HG02973 (cell line): ENCODE results near the gene SSR2.
"Not testable (repeated sequence)": the region's sequence is repeated elsewhere in the genome, so short reads cannot be mapped to it uniquely, and the experiment has no call there.

Experiments
- ATAC-seq: cut with Tn5 transposase; IDR thresholded peaks from one replicate; pipeline ENCODE4 v1.9.1; 2021; ENCODE audit warnings: moderate library complexity; ENCODE audit not compliant: unreplicated experiment

The SSR2 gene

DNA sequence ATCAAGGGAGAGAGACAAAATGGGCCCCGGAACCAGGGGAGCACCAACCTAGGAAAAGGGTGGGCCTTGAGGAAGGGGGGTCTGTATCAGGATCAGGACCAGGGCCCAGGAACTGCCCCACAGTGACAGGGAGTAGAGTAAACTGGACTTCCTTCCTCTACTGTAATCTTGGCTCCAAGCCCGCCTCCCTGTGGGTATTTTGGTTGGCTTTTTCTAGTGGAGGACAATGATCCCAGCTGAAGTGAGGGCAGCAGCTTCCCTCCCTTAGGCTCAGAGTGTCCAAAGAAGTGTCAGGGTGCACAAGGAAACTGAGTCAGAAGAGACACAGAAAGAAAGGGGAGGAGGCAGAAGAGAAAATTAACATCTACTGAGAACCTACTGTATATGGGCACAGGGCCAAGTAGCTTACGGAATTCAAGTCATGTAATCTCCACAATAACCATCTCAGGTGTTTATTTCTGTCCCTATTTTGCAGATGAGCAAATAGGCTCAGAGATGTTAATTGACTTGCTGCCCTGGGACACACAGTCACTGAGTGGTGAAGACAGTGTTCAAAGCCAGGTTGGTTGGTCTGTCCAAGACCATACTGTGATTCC is 28.0 kb upstream of the SSR2 start:
- no peak for ATAC-seq

DNA sequence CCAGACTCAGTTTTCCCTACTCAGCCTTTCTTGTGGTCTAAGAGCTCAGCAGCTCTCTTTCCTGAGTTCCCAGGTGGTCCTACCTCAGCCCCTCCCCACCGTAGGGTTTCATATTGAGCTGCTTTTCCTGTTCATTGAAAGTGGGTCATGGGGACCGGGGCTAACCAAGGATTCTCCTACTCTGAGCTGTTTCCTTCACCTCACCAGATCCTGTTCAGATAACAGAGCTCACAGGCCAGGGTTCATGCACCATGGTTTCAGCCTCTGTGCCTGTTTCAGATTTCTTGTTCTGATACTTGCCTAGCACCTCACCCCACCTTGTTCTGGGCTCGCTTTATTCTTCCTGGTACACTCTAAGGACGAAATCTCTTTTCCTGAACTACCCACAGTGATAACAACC is 24.3 kb upstream of the SSR2 start:
- ATAC-seq: no peak

DNA sequence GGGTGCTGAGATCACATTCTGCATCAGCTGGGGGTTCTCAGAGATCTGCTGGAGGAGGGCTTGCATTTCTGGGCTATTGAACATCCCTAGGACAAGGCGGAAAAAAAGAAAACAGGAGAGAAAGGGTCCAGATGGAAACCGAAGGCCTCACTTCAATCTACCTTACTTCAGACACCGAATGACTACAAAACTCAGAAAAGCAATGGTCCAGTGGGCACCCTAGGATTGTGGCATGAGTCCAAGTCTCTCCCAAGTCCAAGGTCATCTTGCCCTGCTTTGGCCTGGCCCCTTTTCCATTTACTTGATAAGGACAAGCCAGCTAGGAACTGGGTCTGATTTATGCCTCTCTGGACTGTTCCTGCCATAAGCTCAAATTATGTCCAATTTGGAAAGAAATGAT is 22.1 kb upstream of the SSR2 start:
- no peak for ATAC-seq

DNA sequence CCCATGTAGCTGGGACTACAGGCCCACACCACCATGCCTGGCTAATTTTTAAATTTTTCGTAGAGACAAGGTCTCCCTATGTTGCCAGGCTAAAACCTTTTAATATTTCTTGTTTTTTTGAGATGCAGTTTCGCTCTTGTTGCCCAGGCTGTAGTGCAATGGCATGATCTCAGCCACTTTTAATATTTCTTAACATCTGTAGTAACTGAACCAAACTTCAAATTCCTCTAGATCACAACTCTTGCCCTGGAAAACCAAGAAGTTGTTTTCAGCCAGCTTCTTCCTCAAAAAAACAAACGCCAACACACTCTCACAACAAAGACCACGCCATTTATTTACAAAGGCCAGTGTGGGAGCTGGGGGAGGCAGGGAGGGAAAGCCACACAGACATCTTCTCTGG is 14.2 kb upstream of the SSR2 start:
- not testable (repeated sequence) for ATAC-seq

DNA sequence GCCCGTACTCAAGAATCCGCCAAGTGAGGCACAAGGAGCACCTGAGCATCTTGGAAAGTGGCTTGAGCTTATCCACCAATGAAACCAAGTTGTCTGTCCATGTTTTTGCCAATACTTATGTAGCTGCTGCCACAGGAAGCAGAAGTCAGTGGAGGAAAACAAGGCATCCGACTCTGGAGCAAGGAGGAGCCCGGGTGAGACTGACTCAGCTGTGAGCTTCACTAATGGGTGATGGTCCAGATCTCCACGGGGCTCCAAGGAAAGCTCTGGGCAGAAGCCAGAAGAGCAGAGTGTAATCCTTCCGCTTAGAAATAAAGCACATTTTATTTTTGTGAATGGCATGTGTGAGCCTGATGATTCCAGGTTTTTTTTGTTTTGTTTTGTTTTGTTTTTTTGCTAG is 12.3 kb upstream of the SSR2 start:
- no peak for ATAC-seq

DNA sequence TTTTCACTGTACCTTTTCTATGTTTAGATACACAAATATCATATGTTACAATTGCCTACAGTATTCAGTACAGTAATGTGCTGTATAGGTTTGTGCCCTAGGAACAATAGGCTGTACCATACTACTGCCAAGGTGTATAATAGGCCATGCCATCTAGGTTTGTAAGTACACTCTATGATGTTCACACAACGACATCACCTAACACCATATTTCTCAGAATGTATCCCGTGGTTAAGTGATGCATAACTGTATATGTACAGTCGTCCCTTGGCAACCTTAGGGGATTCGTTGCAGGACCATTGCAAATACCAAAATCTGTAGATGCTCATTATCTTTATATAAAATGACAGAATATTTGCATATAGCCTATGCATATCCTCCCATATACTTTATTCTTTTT is 5.8 kb upstream of the SSR2 start:
- ATAC-seq: no peak

DNA sequence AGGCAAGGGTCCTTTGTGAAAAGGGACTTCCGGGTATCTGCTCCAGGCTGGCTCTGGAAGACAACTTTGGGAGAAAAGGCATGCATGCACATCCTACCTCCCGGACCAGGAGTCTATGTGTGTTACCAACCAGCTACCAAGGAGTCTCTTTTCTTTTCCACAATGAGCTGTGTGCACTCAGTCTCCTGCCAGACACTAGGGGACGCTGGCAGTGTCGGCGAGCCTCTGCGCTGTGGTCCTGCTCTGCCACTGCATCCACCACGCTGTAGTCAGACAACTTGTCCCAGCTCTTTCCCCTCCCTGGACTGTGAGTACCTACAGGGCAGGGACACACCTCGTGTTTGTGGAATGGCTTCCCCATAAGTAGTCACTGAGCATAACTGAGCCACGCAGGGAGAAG is 5.1 kb upstream of the SSR2 start:
- no peak for ATAC-seq

DNA sequence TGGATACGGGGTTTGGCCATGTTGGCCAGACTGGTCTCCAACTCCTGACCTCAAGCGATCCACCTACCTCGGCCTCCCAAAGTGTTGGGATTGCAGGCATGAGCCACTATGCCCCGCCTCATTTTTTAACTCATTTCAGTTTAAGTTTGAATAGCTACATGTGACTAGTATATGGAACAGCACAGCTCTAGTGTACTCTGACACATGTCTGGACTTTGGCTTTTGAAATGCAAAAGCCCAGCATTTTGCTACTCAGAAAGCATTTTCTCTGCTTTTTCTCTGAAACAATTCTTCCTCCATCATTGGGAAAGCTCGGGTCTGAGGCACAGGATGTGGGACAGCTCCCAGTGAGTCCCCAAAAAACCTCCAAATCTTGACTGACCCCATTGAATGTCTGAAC is 4.0 kb upstream of the SSR2 start:
- no peak for ATAC-seq

DNA sequence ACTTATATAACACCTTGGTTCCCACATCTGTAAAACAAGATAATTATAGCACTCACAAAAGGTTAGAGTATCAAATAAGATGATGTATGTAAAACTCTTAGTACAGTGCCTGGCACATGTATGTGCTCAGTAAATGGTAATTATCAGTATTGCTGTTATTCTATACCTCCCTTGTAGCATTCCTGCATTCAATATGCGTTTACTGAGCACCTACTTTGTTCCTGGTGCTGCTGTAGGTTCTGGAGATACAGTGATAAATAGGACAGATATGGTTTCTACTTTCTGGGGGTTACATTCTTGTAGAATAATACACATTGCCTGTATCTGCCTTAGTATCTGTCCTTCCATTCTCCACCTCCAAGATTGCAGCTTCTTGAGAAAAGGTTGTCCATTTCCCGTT is 1.2 kb upstream of the SSR2 start:
- no peak for ATAC-seq

DNA sequence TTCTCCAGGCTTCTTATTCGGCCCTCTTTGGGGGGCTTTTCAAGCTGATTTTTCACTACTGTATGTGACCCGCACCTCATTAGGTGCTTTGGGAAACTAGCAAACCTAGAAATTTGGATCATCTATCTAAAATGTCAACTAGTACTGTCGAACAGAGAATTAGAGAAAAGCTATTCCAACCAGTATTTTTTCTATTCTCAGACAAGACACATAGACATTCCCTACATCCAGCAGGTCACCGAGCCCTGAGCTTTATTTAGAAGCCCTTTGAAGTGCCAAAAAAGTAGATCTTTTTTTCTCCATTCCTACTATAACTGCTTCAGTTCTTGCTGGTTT is 310 bp upstream of the SSR2 start:
- ATAC-seq: no peak

DNA sequence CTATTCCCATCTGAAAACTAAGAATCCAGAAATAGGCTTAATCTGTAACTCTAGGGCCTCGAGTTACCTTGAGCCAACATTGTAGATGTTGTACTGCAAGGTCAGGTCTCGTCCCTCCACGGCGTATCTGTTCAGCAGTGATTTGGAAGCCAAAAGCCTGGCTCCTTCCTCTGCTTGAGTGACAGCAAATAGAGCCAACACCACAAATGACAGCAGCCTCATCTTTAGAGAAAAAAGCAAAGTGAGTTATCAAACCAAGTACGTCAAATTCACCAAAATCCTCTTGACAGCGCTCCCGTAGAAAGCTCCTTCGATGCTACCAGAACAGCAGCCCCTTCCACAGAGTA is 832 bp downstream of the SSR2 start:
- no peak for ATAC-seq

DNA sequence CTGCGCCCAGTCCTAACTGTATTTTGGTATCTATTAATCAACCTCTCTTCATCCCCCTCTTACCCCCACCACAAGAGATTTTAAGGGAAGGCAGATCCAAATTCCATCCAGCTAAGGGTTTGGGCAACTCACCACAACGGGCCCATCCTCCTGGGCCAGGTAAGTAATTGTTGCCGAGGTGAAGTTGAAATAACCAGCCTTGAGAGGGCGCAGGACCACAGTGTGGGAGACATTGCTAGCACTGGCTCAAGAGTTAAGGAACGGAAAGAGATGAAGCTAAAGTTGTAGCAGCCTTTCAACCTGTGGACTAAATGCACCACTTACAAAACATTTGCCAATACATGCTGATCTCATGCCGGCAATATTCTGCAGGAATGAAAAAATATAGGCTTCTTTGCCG is 5.9 kb downstream of the SSR2 start:
- no peak for ATAC-seq

DNA sequence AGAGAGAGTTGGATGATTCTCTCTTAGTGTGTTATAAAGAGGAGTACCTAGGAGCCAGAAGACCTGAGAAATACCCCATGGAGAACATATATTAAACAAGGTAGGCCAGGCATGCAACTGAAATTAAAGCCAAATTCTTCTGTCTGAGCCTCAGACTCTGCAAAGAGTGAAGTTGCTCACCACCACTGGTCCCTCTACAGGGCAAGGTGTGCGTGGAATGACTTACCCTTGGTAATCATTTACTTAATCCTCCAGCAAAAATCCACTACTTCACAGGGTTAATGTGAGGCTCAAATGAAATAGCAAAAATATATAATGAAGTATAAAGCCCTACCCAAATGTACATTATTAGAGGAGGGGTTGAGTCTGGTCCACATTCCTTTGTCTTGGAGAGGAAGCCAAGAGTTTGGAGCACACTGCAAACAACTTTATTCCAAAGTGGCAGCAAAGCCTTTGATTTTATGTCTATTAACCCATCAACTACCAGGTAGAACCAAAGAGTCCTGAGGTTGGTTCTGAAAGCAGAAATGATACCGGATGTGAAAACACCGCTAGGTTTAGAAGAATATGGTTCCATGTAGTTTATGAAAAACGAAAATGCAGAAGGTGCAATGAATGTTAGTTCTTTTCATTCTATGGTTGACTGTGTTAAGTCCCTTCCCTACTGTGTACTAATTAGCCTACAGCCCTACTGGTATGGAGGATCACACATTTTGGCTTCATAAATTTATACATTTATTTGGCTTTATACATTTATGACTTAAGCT is 8.5 kb downstream of the SSR2 start:
- peak; percentile 70 for ATAC-seq

DNA sequence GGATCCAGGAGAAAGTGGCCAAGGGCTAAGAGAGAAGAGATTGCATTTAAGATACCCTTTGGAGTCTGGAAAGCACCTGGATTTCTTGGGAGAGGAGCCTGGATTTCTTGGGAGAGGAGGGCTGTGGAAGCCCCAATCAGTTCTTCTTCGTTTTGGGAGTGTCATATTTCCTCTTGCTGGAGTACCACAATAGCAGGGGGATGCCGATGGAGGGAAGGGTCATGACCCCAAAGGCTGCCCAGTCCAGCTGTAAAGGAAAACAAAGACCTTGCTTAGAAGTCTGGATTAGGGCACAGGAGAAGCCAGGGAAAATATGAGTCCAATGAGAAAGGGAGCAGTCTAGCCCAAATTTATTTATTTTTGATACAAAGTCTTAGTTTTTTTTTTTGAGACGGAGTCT is 11.3 kb downstream of the SSR2 start:
- ATAC-seq: no peak

DNA sequence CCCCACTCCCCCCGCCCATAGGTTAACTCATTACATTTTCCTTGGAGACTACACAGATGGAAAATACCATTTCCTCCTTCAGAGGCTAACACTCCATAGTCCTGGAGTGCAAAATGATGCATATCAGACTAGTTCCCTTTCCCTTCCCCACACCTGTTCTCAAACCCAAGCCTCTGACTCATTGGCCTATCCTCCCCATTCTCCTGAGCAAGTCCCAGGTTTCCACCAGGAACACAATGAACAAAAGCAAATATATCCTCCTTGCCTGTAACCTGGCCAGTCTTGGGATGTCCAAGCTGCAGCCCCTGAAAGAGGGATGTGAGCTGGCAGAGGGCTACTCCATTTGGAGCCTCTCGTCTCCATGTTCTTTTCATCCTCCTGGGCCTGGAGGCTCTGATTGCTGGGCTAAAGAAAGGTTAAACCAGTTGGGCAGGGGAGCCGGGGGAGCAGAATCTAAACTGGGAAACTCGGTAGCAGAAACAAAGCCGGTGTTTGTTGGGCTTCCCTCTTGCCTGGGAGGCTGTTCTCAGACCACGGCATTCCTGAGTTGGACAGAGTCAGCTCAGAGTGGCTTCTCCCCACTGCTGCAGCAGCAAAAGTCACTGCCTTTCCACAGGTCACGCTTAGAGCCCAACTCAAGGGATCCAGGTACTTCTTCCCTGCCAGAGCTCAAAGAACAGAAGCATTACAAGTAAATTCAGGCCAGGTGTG is 13.9 kb downstream of the SSR2 start:
- ATAC-seq: no peak

DNA sequence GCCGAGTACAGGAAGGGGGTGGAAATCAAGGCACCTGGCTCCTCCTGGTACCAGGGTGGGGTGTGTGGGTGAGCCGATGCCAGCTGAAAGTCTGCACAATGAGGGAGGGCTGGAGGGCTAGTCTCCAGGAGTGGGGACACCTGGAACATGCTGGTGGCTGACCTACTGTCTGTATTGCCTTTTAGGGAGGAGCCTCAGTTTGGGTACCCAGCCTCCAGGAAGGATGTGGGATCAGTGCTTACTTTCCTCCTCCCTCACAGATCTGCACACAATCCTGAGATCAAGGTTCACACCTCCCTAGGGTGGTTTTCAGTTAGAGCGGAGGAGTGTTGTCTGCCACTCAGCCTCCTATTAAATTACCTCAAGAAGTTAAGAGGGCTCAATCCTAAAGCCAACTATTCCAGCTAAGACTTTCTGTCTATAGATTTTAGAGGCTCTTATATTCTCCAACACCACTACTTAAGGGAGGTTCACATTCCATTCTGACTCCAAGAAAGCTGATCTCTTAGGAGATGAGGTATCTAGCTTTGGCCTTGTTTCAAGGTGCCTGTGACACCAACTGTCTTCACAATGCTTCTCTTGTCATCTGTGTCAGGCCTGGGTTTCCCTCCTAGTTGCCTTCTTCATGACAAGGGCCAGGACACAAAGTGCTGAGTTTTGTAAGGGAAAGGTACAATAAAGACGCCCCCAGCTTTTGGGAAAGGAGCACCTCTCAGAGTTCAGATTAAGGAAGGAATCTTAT is 15.7 kb downstream of the SSR2 start:
- no peak for ATAC-seq

DNA sequence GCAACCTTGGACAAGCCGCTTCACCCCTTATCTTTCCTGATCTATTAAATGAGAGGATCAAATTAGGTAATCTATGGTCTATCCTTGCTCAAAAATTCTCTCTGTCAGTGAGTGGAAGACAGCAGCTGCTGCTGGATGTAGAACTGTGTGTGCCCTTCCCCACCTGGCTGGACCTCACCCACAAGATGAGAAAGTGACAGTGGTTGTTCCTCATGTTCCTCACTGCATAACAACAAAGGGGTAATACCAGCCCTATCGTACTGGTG is 16.9 kb downstream of the SSR2 start:
- no peak for ATAC-seq

DNA sequence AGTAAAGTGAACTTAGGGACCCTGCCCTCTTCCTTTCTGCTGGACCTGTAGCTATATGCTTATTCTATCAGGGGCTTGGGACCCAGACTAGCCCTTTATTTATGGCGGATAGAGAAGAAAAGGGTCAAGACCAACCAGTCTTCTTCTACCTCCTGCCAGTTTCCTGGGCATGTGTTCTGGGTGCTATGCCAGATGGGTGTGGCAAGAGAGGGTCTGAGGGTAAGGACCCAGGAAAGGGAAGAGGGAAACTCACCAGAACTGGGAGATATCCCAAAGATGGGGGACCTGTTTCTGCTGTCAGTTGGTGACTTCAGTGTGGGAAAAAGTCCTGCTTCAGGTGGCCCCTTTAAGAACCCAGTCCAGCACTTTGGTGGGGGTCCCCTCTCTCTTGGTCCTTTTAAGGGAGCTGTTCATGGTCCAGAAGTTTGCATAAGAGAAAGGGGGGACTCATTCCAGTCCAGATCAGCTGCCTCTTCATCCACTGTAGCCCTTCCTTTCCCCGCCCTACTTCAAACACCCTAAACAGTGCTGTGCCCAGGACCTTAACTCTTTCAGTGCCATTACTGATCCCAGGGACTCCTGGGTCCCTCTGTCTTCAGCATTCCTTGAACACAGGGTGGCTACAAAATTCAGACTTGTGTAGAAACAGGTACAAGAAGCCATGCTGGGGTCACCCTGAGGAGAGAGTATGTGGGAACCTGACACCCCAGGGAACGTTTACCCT is 18.4 kb downstream of the SSR2 start:
- no peak for ATAC-seq

DNA sequence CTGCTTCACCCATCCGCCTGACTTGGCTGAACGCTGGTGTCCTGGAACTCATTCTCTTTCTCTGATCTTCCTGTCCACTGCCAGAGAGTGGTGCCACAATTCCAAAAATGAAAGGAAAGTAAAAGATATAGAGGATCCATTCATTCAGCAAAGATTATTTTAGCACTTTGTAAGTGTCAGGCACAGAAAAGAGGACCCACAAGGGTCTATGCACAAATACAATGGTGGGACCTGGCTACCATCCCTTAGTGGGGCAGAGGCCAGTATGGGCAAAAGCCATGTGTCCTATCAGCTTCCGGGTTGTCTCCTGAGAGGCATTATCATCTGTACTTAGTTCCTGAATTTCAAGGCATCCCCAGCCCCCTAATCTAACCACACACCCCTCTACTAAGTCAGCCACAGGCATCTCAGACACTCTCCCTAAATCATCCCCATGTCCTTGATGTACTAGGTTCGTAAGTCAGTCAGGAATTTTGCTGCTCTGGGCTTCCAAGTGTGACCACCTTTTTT is 19.0 kb downstream of the SSR2 start:
- ATAC-seq: no peak

DNA sequence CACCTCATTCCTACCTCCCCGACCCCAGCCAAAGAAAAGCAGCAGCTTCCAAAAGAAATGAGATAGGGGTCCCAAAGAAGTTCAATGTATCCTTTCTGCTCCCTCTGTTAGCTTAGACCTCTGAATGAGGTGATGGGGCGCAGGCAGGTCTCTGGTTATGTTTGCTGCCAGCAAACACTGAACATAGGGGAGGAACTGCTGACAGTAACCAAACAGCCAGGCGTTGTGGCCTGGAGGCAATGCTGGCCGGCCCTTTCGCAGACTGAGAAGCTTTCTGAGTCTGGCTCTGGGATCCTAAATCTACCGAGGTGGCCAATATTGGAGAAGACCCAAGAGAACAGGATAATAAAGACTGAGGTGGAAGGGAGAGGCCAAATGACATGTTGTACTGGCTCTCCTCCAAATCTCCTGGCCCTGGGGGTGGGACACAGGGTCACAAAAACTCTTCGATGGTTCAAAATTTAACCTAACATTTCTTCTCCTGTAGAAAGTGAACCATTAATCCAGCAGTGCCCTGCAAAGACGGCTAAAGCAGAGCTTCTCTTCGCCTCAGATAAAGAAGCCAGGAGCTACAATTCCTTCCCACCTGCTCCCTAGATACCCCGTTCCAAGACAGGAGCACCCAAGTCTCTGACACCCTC is 19.6 kb downstream of the SSR2 start:
- ATAC-seq: no peak

DNA sequence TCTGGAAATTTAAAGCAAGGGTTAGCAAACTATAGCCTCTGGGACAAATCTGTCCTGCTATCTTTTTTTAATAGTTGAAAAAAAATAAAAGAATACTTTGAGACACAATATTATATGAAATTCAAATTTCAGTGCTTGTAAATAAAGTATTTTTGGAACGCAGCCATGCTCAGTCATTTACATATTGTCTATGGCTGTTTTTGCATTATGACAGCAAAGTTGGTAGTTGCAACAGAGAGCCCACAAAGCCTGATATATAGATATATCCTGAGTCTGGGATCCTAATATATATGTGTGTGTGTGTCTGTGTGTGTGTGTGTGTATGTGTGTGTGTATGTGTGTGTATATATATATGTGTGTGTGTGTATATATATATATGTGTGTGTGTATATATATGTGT is 20.8 kb downstream of the SSR2 start:
- ATAC-seq: no peak
